Endothelial cell of umbilical vein (primary cell): Measurements from ENCODE around the gene HIC1. TPM values are rescaled to one million over a fixed set of nuclear protein-coding genes. Genes with fewer than 3 reads are reported as not detected.

Experiments
- BruUV-seq: library from RNA; stranded (reverse); fragments of 400-500 nt; replicated peaks from 2 replicates; lab custom pipeline; 2021; lab: Mats Ljungman, UMichigan
- CTCF ChIA-PET: fragments of 300-600, 350-600 bp; sonication (Branson Sonifier 250); formaldehyde crosslinking; loops from one replicate; lab custom pipeline; 2021; ENCODE audit warnings: antibody characterized with exemption, inconsistent platforms; lab: Charles Lee
- POLR2A ChIA-PET: fragments of 300-600, 350-600 bp; sonication (Branson Sonifier 250); formaldehyde crosslinking; loops from one replicate; lab custom pipeline; 2021; ENCODE audit warnings: antibody characterized with exemption, inconsistent platforms; lab: Charles Lee
- DNase-seq: peaks from one replicate; pipeline ENCODE4 v3.0.0-alpha.2; 2011; ENCODE audit warnings: low read depth, low spot score
- FAIRE-seq: peaks from 2 replicates; lab custom pipeline; 2011; peaks lifted over from hg19 to GRCh38; lab: Jason Lieb, UNC
- H2AFZ ChIP-seq: 2 replicates; pipeline ENCODE4 v1.6.0; 2012; ENCODE audit warnings: low read depth, low read length, control low read depth, inconsistent platforms
- H3K27ac ChIP-seq: 2 replicates; pipeline ENCODE4 v1.5.1; 2011; ENCODE audit warnings: low read depth, mild to moderate bottlenecking, control low read depth, low read length, moderate library complexity; ENCODE audit not compliant: insufficient read depth
- H3K27me3 ChIP-seq, 2 experiments: 2 replicates each; pipeline versions ENCODE4 v1.6.0 to v1.6.1; 2011; ENCODE audit warnings: low read length in 2 of 2, mixed read lengths in 1 of 2; ENCODE audit not compliant: control insufficient read depth in 2 of 2, insufficient read depth in 2 of 2
- H3K36me3 ChIP-seq, 2 experiments: 2 replicates in 1 of 2; 3 replicates in 1 of 2; pipeline ENCODE4 v1.5.1; 2011; ENCODE audit warnings: low read length in 2 of 2, mild to moderate bottlenecking in 1 of 2, moderate library complexity in 1 of 2; ENCODE audit not compliant: control insufficient read depth in 2 of 2, insufficient read depth in 2 of 2; ENCODE audit errors: extremely low read depth in 1 of 2
- H3K4me1 ChIP-seq: 3 replicates; pipeline ENCODE4 v1.5.1; 2011; ENCODE audit warnings: mild to moderate bottlenecking, low read length; ENCODE audit not compliant: control insufficient read depth, insufficient read depth; ENCODE audit errors: extremely low read depth
- H3K4me2 ChIP-seq: 2 replicates; pipeline ENCODE4 v1.6.1; 2011; ENCODE audit warnings: low read length, control low read depth, mixed read lengths; ENCODE audit not compliant: insufficient read depth
- H3K4me3 ChIP-seq, 3 experiments: fragments of 200-600 bp in 1 of 3; sonication (generic), shearing (Covaris generic) in 1 of 3; replicated peaks in 1 of 3; 2 replicates each; pipeline ENCODE4 v1.5.1; 2011 to 2016; ENCODE audit warnings: control low read depth in 3 of 3, low read length in 3 of 3, mild to moderate bottlenecking in 2 of 3, inconsistent platforms in 1 of 3, low read depth in 1 of 3, moderate library complexity in 1 of 3; ENCODE audit not compliant: insufficient read depth in 1 of 3
- H3K79me2 ChIP-seq: 2 replicates; pipeline ENCODE4 v1.6.0; 2012; ENCODE audit warnings: low read length, inconsistent platforms; ENCODE audit not compliant: control insufficient read depth, insufficient read depth
- H3K9ac ChIP-seq: replicated peaks from 2 replicates; pipeline ENCODE3; 2011; ENCODE audit warnings: low read length, control low read depth; ENCODE audit not compliant: insufficient read depth; ENCODE audit errors: extremely low read depth
- H3K9me1 ChIP-seq: replicated peaks from 3 replicates; pipeline ENCODE4 v1.6.0; 2011; ENCODE audit warnings: mild to moderate bottlenecking, low read length; ENCODE audit not compliant: control insufficient read depth, insufficient read depth; ENCODE audit errors: extremely low read depth
- H3K9me3 ChIP-seq: replicated peaks from 2 replicates; pipeline ENCODE4 v1.5.1; 2012; ENCODE audit warnings: low read length, inconsistent platforms; ENCODE audit not compliant: control insufficient read depth, insufficient read depth
- H4K20me1 ChIP-seq: replicated peaks from 2 replicates; pipeline ENCODE3; 2011; ENCODE audit warnings: mild to moderate bottlenecking, low read length; ENCODE audit not compliant: control insufficient read depth, insufficient read depth; ENCODE audit errors: extremely low read depth
- EZH2 ChIP-seq: IDR thresholded peaks from 2 replicates; pipeline ENCODE4 v1.6.1; 2012; ENCODE audit warnings: borderline replicate concordance, low read depth, mild to moderate bottlenecking, moderate library complexity, low read length, inconsistent platforms; ENCODE audit not compliant: severe bottlenecking
- FOS ChIP-seq: IDR thresholded peaks from 2 replicates; pipeline ENCODE4 v1.6.1; 2011; ENCODE audit warnings: mild to moderate bottlenecking, low read length, moderate library complexity, borderline replicate concordance; ENCODE audit not compliant: insufficient read depth
- GATA2 ChIP-seq: IDR thresholded peaks from 2 replicates; pipeline ENCODE4 v1.7.0; 2011; ENCODE audit warnings: low read depth, mild to moderate bottlenecking, moderate library complexity, mixed read lengths, low read length; ENCODE audit not compliant: insufficient read length, insufficient read depth
- JUN ChIP-seq: IDR thresholded peaks from 2 replicates; pipeline ENCODE4 v1.6.1; 2011; ENCODE audit warnings: borderline replicate concordance, low read depth; ENCODE audit not compliant: insufficient read length, insufficient read depth
- MYC ChIP-seq: IDR thresholded peaks from one replicate; pipeline ENCODE4 v1.6.1; 2011; ENCODE audit warnings: mild to moderate bottlenecking, low read depth, low read length
- POLR2A ChIP-seq: IDR thresholded peaks from 2 replicates; pipeline ENCODE4 v1.6.1; 2012; ENCODE audit warnings: low read depth, mild to moderate bottlenecking, control low read depth, low read length
- POLR2AphosphoS5 ChIP-seq: IDR thresholded peaks from 2 replicates; pipeline ENCODE4 v1.6.1; 2012; ENCODE audit warnings: low read depth, mild to moderate bottlenecking, control low read depth, low read length, moderate library complexity; ENCODE audit not compliant: insufficient read depth
- dilution Hi-C: fragments of 300-500 bp; cut with MboI; formaldehyde crosslinking; loops from one replicate; pipeline ENCODE4 v1.15.0; 2019; ENCODE audit warnings: low sequenced_read_pairs; ENCODE audit not compliant: extremely low pct_ligation_motif_present
- intact Hi-C: fragments of 100-400 bp; cut with micrococcal nuclease; formaldehyde crosslinking; loops from one replicate; pipeline ENCODE4 v1.10.0; 2022
- polyA plus RNA-seq, 4 experiments: library from polyadenylated mRNA; depleted of rRNA in 3 of 4; stranded (reverse) in 3 of 4; unstranded in 1 of 4; fragments of >200 nt; gene quantifications; 2 replicates each; pipeline versions ENCODE4 v1.2.1 to v1.2.3, GENCODE V29; 2011 to 2012; ENCODE audit warnings: missing spikeins in 1 of 4
- total RNA-seq: library from RNA; stranded (reverse); gene quantifications from 2 replicates; pipeline ENCODE4 v1.2.3, GENCODE V29; 2021
- TF ChIP-seq, protein P1 (sequence below): IDR thresholded peaks from 2 replicates; pipeline ENCODE4 v1.6.1; 2011; ENCODE audit not compliant: insufficient read depth, insufficient read length
- TF ChIP-seq, protein P2 (sequence below), 2 donors: IDR thresholded peaks; 1 replicate in 1 of 2; 2 replicates in 1 of 2; pipeline ENCODE4 v1.5.1; 2011; ENCODE audit warnings: low read length in 2 of 2, mild to moderate bottlenecking in 2 of 2, moderate library complexity in 2 of 2, control low read depth in 1 of 2, inconsistent platforms in 1 of 2, low read depth in 1 of 2; ENCODE audit not compliant: insufficient read depth in 1 of 2; ENCODE audit errors: extremely low read depth in 1 of 2

The HIC1 gene
- total and polyA plus RNA-seq, 2 donors (not counting 3 experiments of a cell fraction or from before 2014, with no cell fraction given), result 18.2 to 35.5 TPM

GRCh38 chr17:2029911-2030778 lies 24.8 kb upstream of the HIC1 start, which contains the start of gene DPH1:
TSS of gene DPH1 (plus strand) at chr17:2030153. CDS start at chr17:2030170, 17 bp downstream.
- CTCF ChIA-PET, result interaction anchor here (0.6 to 9.5 kb wide), 5 partner anchors 8 to 236 kb away, joined by 3 to 270 read pairs (median 3); no protein-coding TSS in a partner anchor
- FAIRE-seq, result peak; percentile 98

More at GRCh38 chr17:2029911-2030778, 24.8 kb upstream of the HIC1 start, which contains the start of gene DPH1:
- Histone ChIP-seq H4K20me1 (no peaks in the 10 kb centered on the region), H3K4me1 (peaks cover 7% of the 10 kb centered on the region), H3K27me3 (peaks cover 15 to 16% of the 10 kb centered on the region in 2 experiments), H3K79me2 (peaks cover 4% of the 10 kb centered on the region), H3K9me1 (no peaks in the 10 kb centered on the region), H2AFZ (peak within 1 kb of the TSS; percentile 83), H3K4me3 (peak within 1 kb of the TSS; percentile 81 to 97 (median 87)), H3K27ac (peak within 1 kb of the TSS; percentile 16), H3K9ac (peak within 1 kb of the TSS; percentile 73), H3K4me2 (peak within 1 kb of the TSS; percentile 53), H3K9me3 (no peaks in the 10 kb centered on the region), H3K36me3 (peaks cover 0 to 4% of the 10 kb centered on the region in 2 experiments)
- intact Hi-C loops (loop anchor here (1.0 to 5.0 kb wide), 3 partner anchors 11 to 313 kb away; no protein-coding TSS in a partner anchor), dilution Hi-C loops (no loop called here)
- TSS peak; percentile 59 for BruUV-seq
- TF ChIP-seq GATA2 (no peak), EZH2 (no peak), POLR2AphosphoS5 (peak; percentile 66), POLR2A (peak; percentile 69), JUN (no peak), FOS (no peak), MYC (peak; percentile 96)
- TF ChIP-seq, protein P1, sequence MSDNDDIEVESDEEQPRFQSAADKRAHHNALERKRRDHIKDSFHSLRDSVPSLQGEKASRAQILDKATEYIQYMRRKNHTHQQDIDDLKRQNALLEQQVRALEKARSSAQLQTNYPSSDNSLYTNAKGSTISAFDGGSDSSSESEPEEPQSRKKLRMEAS, result peak; percentile 94
- TF ChIP-seq, protein P2, sequence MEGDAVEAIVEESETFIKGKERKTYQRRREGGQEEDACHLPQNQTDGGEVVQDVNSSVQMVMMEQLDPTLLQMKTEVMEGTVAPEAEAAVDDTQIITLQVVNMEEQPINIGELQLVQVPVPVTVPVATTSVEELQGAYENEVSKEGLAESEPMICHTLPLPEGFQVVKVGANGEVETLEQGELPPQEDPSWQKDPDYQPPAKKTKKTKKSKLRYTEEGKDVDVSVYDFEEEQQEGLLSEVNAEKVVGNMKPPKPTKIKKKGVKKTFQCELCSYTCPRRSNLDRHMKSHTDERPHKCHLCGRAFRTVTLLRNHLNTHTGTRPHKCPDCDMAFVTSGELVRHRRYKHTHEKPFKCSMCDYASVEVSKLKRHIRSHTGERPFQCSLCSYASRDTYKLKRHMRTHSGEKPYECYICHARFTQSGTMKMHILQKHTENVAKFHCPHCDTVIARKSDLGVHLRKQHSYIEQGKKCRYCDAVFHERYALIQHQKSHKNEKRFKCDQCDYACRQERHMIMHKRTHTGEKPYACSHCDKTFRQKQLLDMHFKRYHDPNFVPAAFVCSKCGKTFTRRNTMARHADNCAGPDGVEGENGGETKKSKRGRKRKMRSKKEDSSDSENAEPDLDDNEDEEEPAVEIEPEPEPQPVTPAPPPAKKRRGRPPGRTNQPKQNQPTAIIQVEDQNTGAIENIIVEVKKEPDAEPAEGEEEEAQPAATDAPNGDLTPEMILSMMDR (IDR thresholded peaks at IDR 0.05; ENCODE audit: extremely low read depth in 1 of 2, insufficient read depth in 1 of 2, low read depth in 1 of 2, low read length in 2 of 2), result no peak
- POLR2A ChIA-PET, result no interaction called here
- DNase-seq, result peak; percentile 88
